T-helper 1 cell (primary cell): ENCODE data around the gene CORO7.
A peak's percentile ranks its signal among the peaks of the same experiment; 100 is the strongest.

Experiments
- DNase-seq, 5 donors: peaks; one replicate each; pipeline ENCODE4 v3.0.0-alpha.2; 2012 to 2020

CORO7 gene

GRCh38 chr16:4371357-4372000, 44.9 kb downstream of the CORO7 start, which contains the start of gene VASN:
Gene VASN, plus strand, starts transcription at chr16:4371848. Its CDS starts 9,030 bp downstream, at chr16:4380878.
- peak; percentile 44 to 75 (median 61) for DNase-seq

DNA sequence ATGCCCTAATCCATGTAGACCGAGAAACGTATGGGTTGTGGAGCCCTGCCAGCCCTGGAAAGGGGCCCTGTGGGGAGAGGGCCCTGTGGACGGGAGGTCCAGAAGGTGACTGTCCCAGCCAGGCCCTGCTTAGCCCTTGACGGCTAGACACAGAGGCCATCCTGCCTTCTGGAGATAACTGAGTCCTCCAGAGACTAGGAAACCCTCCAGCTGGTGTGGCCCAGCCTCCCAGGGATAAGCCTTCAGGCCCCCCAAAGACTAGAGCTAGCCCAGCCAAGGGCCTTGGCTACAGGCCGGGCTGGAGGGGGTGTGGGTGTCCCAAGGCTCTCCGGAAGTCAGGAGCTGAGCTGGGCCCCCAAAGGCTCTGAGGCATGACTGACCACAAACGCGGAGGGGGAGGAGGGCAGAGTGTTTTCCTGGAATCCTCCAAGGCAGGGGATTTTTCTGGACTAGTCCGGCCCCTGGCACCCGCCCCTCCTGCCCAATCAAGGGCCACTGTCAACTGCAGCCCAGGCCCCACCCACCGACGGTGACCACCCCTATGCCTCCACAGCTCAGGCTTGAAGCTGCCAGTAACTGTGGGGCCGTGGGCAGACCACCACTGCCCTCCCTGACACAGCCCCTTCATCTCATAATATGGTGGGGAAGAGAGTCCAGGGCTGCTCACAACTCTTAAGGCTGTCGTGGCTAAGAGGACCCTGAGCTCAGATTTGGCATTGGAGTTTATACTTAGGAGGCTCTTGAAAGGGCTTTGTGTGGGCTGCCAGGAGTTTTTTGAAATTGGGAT, 45.6 kb downstream of the CORO7 start:
- DNase-seq: no peak

DNA sequence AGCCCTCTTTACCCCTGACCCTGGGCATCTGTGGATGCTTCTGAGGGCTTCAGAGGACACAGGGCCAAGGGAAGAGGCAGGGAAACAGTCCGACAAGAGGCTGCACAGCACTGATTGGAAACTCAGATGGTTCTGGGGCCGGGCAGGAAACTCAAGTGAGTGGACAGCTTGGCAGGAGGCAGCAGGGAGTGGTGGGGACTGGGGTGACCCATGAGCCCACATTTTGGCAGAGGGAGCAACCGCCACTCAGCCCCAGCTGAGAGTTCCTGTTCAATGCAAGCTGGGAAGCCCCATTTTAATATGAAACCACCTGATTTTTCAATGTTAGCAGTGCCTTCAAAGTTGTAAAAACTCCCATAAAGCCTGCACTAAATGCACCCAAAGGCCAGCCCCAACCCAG, 46.2 kb downstream of the CORO7 start:
- DNase-seq: no peak

DNA sequence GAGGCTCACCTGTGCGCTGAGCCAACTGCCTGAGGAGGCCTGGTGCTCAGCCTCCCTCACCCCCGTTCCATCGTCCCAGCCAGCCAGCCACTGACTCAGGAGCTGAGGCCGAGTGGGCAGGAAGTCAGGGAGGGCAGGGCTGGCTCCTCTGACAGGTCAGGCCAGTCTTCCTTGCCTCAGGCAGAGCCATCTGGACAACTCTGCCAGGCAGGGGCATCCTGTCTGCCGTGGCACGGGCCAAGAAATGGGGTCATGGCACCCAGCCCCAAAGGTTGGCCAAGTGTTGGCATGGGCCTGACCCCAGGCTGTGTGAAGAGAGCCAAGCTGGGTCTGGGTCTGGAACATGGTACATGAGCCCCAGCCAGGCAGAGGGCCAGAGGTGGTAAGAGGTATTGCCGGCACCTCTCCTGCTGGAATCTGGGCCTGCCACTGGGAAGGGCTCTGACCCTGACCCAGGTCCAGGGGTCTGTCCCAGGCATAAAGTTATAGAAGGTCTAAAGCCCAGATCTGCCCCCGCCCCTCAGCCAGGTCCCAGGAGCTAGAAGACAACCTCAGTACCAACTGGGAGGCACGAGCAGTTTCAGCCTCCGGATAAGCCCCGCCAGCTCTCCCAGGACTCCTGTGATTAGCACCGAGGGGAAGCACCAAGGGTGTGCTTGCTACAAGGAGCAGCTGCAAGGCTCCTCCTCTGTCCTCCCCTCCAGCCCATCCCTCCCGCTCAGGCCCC, 47.2 kb downstream of the CORO7 start:
- no peak for DNase-seq

DNA sequence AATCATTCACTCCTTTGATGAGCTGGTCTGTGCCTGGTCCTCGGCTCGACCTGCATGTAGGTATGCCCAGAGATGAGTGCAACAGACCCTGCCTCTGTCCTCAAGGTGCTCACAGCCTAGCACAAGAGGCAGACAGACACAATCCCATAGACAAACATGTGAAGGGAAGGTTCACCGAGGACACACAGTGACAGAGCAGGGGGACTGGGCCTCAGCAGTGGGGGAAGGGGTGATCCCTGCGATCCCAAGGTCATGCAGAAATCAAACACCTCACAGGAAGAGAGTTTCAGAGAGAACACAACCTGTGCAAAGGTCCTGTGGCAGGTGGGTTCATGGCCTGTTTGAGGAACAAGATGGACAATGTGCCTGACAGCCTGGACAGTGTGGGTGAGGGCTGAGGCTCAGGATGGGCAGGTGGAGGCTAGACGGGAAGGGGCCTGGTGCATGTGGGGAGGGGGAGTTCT, 49.0 kb downstream of the CORO7 start:
- no peak for DNase-seq

DNA sequence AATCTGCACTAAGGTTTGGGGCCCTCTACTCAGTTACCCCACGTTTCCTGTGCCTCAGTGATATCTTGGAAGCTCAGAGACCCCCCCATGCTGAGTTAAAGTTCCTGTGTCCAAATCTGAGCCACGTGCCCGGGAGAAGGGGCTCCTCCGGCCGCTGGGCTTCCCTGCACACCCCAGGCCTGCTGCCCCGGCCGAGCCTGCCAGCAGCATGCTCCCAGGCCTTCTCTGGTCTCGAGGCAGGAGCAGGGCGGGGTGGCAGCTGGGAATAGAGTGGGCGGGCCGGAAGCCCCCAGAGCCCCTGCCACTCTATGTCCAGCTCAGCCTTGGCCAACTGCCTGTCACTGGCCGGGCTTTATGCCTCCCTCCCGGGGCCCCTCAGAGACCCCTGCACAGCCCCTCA, 50.4 kb downstream of the CORO7 start:
- DNase-seq: no peak

DNA sequence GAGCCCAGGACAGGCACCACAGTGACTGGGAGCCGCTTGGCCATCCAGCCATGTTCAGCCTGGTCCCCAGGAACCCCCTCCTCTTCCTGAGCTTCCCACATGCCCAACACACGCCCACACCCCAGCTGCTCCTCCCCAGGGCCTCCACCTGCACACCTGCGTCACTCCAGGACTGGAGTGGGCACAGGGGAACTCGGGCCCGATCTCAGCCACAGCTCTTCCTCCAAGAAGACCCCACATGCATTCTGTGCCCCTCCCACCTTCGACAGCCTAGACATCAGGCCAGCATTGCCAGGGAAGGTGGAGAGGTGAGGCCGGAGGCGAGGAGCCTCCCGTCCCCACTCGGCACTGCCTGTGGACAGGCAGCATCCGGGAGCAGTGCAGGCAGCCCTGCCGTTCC, 50.8 kb downstream of the CORO7 start:
- no peak for DNase-seq

DNA sequence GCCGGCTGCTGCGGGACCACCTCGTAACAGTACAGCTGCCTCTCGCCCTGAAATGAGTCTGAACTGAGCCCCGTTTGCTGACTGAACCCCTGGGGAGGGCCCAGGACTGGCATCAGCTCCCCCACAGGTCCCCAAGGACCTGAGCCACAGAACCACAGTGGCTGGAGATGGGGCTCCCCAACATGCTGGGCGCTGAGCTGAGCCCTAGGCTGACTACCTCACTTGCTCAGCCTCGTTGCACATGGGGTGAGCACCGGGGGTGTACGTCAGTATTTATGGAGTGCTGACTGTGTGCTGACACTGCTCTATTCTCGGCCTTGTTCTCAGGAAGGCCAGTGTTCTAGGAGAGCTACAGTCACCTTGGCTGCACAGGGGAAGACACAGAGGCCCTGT, 51.4 kb downstream of the CORO7 start:
- DNase-seq: no peak

DNA sequence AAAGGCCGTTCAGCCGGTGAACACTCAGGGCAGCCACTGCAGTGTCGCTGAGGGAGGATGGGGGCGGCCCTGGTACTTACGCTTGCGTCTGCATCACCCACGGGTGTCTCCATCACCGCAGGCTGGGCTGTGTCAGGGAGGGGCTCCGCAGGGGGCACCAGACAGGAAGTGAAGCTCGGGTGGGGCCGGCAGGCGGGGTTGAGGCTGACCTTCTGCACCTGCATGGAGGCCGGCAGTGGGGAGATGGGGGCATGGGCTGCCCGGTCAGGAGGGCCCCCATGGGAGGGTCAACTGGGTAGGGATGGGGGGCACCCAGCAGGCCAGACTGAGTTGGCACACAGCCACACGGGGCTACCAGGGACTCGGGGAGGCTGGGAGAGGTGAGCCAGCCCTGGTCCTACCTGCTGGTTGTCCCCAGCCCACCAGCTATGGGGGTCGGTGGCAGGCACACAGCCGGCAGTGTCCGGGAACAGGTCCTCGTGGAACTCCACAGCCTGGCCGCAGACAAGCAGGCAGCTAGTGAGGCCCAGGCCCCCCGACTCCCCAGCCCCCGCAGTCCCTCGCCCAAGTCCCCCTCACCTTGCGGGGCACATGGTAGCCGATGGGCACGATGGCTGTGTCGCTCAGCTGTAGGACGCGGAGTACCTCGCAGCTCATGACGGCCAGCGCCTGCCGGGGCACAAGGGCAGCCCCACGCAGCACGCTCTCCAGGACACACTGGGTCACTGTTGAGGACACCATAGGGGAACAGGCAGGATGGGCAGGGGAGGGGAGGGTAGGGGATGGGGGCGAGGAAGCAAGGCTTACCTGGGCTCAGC, 52.0 kb downstream of the CORO7 start:
- no peak for DNase-seq

GRCh38 chr16:4362476-4363135, 53.8 kb downstream of the CORO7 start:
- no peak for DNase-seq

- no peak for DNase-seq
These were observed 54.5 kb downstream of the CORO7 start for GRCh38 chr16:4361944-4362311.

GRCh38 chr16:4361033-4361943, 55.1 kb downstream of the CORO7 start:
- no peak for DNase-seq

- no peak for DNase-seq
These were observed 55.8 kb downstream of the CORO7 start for GRCh38 chr16:4360538-4361021.

- no peak for DNase-seq
These were observed 56.5 kb downstream of the CORO7 start for GRCh38 chr16:4359914-4360313.

DNA sequence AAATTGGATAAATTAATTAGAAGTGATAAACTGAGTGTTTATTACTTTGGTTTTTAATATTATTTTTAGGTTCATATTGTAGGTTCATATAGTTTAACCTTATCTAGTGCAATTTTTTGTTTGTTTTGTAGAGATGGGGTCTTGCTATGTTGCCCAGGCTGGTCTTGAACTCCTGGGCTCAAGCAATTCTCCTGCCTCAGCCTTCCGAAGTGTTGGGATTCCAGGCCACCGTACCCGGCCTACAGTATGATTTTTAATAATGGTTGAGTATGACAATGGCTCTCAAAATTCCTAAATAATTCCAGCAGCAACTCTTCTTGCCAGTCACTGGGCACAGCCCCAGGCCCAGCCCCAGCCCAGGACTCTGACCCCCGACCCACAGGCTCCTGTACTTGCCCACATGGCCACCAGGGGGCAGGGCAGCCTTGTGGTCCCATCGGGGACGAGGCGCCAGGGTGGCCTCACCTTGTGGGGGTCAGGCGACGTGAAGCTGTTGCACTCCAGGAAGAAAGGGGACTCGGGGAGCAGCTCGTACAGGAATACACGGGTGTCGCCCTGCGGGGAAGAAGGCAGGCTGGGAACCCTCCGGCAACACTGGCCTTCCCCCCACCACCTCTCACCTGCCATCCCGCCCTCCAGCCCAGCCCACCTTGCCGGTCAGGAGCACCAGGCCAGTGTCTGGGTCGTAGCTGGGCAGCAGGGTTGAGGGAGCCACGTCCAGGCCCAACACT, 57.4 kb downstream of the CORO7 start:
- peak in 4 of 5 donors; percentile 35 to 59 (median 52) for DNase-seq

DNA sequence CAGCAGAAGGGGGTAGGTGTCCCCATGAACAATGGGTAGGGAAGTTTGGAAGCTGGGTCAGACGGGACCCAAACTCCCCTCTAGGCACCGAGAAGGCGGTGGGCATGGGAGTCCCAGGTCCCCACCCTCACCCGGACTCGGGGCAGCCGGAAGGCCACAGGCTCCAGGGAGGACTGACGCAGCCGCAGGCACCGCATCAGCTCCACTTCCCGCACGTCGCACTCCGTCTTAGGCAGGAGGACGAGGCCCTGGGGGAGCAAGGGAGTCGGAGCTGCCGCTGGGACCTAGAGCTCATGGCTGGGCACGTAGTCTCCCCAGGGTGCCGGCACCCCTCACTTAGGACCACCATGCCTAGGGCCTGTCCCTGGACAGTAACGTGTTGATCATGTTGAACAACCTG, 58.2 kb downstream of the CORO7 start:
- DNase-seq: no peak

DNA sequence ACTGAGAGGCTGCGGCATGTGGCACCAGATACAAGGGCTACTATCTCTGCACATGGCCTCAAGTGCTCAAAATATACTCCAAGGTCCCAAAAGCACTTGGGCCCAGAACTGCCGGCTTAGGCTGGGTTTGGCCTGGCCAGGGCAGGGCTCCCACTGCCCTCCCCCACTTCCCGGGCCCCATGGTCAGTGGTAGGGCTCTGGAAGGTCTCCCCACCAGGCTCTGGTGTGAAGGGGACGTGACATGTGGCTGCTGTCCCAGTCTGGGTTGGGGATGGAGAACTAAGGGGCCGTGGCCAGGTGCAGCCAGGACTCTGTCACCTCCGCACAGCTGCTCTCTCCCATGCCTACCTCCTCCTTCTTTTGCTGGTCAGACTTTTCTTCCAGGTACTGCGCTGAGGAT, 59.6 kb downstream of the CORO7 start:
- no peak for DNase-seq

GRCh38 chr16:4354512-4355409, 61.6 kb downstream of the CORO7 start:
- no peak for DNase-seq

DNA sequence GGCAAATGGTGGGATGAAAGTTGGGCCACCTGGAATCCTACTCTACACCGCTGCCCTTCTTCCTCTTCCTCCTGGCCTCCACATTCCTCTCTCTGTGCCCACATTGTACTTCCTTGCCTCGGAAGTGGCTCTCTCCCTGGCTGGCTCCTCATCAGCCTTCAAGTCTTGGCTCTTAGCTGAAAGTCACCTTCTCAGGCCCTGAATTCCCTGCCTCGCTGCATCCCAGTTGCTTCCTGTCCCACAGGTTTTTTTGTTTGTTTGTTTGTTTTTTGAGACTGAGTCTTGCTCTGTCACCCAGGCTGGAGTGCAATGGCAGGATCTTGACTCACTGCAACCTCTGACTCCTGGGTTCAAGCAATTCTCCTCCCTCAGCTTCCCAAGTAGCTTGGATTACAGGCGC, 62.7 kb downstream of the CORO7 start:
- DNase-seq: no peak
